Spinal cord (tissue), 10 donors: ENCODE data around the gene CTBP2. TPM values are rescaled to one million over a fixed set of nuclear protein-coding genes. Genes with fewer than 3 reads are reported as not detected.

Experiments
- DNase-seq, 6 donors: peaks; one replicate each; pipeline versions ENCODE4 v3.0.0 to v3.0.0-alpha.2; 2013 to 2015; ENCODE audit warnings: low spot score in 6 of 6, low read depth in 4 of 6
- H3K27ac ChIP-seq: one replicate; pipeline ENCODE4 v1.5.1; 2013; ENCODE audit warnings: low read depth, low read length, control low read depth
- H3K27me3 ChIP-seq: one replicate; pipeline ENCODE4 v1.6.1; 2013; ENCODE audit warnings: low read length; ENCODE audit not compliant: control insufficient read depth, insufficient read depth
- H3K36me3 ChIP-seq: one replicate; pipeline ENCODE4 v1.6.1; 2013; ENCODE audit warnings: low read length; ENCODE audit not compliant: control insufficient read depth, insufficient read depth
- H3K4me1 ChIP-seq: one replicate; pipeline ENCODE4 v1.6.1; 2013; ENCODE audit warnings: low read length; ENCODE audit not compliant: control insufficient read depth, insufficient read depth
- H3K4me3 ChIP-seq: one replicate; pipeline ENCODE4 v1.5.1; 2013; ENCODE audit warnings: low read depth, low read length, control low read depth
- H3K9me3 ChIP-seq: one replicate; pipeline ENCODE4 v1.6.1; 2013; ENCODE audit warnings: low read length; ENCODE audit not compliant: control insufficient read depth, insufficient read depth
- WGBS: methylation state at CpG from one replicate; pipeline ENCODE4 v1.1.5; 2013; ENCODE audit warnings: missing lambda C conversion rate; ENCODE audit not compliant: insufficient coverage; 5-methylcytosine and 5-hydroxymethylcytosine counted together
- polyA plus RNA-seq, 2 donors: library from polyadenylated mRNA; unstranded; fragments of 120-200 nt; gene quantifications; one replicate each; pipeline ENCODE4 v1.2.1, GENCODE V29; 2013; ENCODE audit not compliant: insufficient read length in 2 of 2
- small RNA-seq: library from RNA; depleted of rRNA; stranded (forward); fragments of <200 nt; gene quantifications from one replicate; pipeline ENCODE3, GENCODE V24; 2014; ENCODE audit warnings: low replicate concordance
- total RNA-seq, 2 donors: library from RNA; depleted of rRNA in 1 of 2; stranded (reverse); fragments of 120-200 nt in 1 of 2; fragments of >200 nt in 1 of 2; gene quantifications; one replicate each; pipeline versions ENCODE4 v1.2.3 to v1.2.4, GENCODE V29; 2013 to 2014
- donor health status: healthy.

CTBP2 gene
- total and polyA plus RNA-seq, 4 donors: 44.2 to 96.2 (median 83.9) TPM

DNA sequence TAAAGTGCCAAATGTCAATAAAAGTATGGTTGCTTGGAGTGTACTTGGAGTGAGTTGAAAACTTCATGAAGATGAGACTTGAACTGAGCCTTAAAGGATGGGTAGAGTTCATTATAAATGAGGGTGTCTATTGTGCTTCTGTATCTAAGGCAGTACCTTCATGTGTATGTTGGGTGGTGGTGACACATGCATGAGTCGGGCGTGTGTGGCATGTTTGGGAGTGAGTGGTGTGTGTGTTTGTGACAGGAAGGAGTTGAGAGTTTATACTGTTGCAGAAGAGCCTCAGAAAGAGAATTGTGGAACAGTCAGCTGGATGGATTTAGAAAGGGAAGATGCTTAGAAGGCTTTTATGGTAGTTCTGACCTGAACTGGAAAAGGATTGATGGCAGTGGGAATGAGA, 224.4 kb downstream of the CTBP2 start:
- Histone ChIP-seq H3K4me1 (no peaks in the 10 kb centered on the region), H3K4me3 (no peak overlapping the region), H3K27me3 (no peaks in the 10 kb centered on the region), H3K9me3 (no peaks in the 10 kb centered on the region), H3K27ac (no peak overlapping the region), H3K36me3 (no peaks in the 10 kb centered on the region)
- WGBS: 95% methylated on average over 2 of the region's 2 CpGs
- no peak for DNase-seq

Small RNA genes lying within 50 kb of the gene (small RNA-seq; reads per million reads assigned to genes)
- gene MIR4296: not detected
- not detected for gene MRPS21P6

Other genes with a start within 250 kb of the CTBP2 start
- 10 to 100 TPM; 36.8 to 47.3 TPM for gene ZRANB1, start 218.4 kb downstream of the CTBP2 start, total RNA-seq
- 10 to 100 TPM; 25.5 to 26.5 TPM for gene ZRANB1, start 218.4 kb downstream of the CTBP2 start, polyA plus RNA-seq